Stomach (tissue), 9 donors: ENCODE measurements around the gene EDC3. TPM values are rescaled to one million over a fixed set of nuclear protein-coding genes. Genes with fewer than 3 reads are reported as not detected.

Source experiments
- DNase-seq, 2 donors: peaks; one replicate each; pipeline versions ENCODE4 v3.0.0 to v3.0.0-alpha.2; 2013 to 2019
- H3K27ac ChIP-seq, 5 donors: fragments of 200-600 bp in 4 of 5; sonication (generic) in 4 of 5; one replicate each; pipeline ENCODE4 v1.5.1; 2013 to 2019; ENCODE audit warnings: mild to moderate bottlenecking in 1 of 5, moderate library complexity in 1 of 5
- H3K27me3 ChIP-seq, 3 donors: fragments of 200-600 bp; sonication (generic); one replicate each; pipeline ENCODE4 v1.5.1; 2017 to 2019; ENCODE audit warnings: mixed run types in 1 of 3
- H3K36me3 ChIP-seq, 4 donors: fragments of 200-600 bp; sonication (generic); 1 replicate in 3 of 4; 2 replicates in 1 of 4; pipeline ENCODE4 v1.5.1; 2016 to 2019
- H3K4me1 ChIP-seq, 4 donors: fragments of 200-600 bp; sonication (generic); one replicate each; pipeline ENCODE4 v1.5.1; 2016 to 2019
- H3K4me3 ChIP-seq, 4 donors: fragments of 200-600 bp; sonication (generic) in 3 of 4; one replicate each; pipeline ENCODE4 v1.5.1; 2016 to 2019; ENCODE audit warnings: mild to moderate bottlenecking in 1 of 4
- H3K9me3 ChIP-seq, 4 donors: fragments of 200-600 bp; sonication (generic); one replicate each; pipeline ENCODE4 v1.5.1; 2016 to 2019
- EP300 ChIP-seq: sonication (generic); formaldehyde crosslinking; IDR thresholded peaks from one replicate; pipeline ENCODE4 v1.6.1; 2017; ENCODE audit warnings: antibody characterized with exemption
- POLR2A ChIP-seq, 4 donors: fragments of 450-650 bp; IDR thresholded peaks; one replicate each; pipeline ENCODE4 v1.6.1; 2016; ENCODE audit warnings: antibody characterized with exemption in 4 of 4, control low read depth in 2 of 4, mild to moderate bottlenecking in 1 of 4, moderate library complexity in 1 of 4
- POLR2AphosphoS5 ChIP-seq, 3 donors: sonication (generic); formaldehyde crosslinking; IDR thresholded peaks; one replicate each; pipeline ENCODE4 v1.6.1; 2016; ENCODE audit warnings: antibody characterized with exemption in 3 of 3
- WGBS, 5 donors: extraction: QIAGEN DNeasy Blood & Tissue Kit in 3 of 5; methylation state at CpG; one replicate each; pipeline versions ENCODE4 v1.1.5 to v1.1.7; 2013 to 2018; 5-methylcytosine and 5-hydroxymethylcytosine counted together
- intact Hi-C: fragments of 100-400 bp; cut with DNase I; formaldehyde crosslinking; loops from one replicate; pipeline ENCODE4 v1.15.1; 2023; ENCODE audit warnings: low total_unique reads
- polyA plus RNA-seq, 3 donors: library from polyadenylated mRNA; stranded (reverse); fragments of 200-250 nt; gene quantifications; one replicate each; pipeline ENCODE4 v1.2.3, GENCODE V29; 2013
- total RNA-seq, 5 donors: library from RNA; depleted of rRNA; stranded (reverse); fragments of >200 nt; gene quantifications; one replicate each; pipeline versions ENCODE4 v1.1.0 to v1.2.3, GENCODE V29; 2014 to 2016
- TF ChIP-seq, protein P1 (sequence below), 7 experiments: fragments of 450-650 bp in 4 of 7; fragments of 200-600 bp in 3 of 7; sonication (generic) in 3 of 7; IDR thresholded peaks; one replicate each; pipeline ENCODE4 v1.5.1; 2016 to 2019; ENCODE audit warnings: antibody characterized with exemption in 7 of 7, control low read depth in 2 of 7, mild to moderate bottlenecking in 1 of 7
- donor health status: healthy with polysubstance abuse.
- donor health status: Bipolar disorder and iron deficiency.
- donor health status: healthy.

Gene EDC3
- total and polyA plus RNA-seq, 8 donors: 8.8 to 42.6 (median 14.6) TPM

DNA sequence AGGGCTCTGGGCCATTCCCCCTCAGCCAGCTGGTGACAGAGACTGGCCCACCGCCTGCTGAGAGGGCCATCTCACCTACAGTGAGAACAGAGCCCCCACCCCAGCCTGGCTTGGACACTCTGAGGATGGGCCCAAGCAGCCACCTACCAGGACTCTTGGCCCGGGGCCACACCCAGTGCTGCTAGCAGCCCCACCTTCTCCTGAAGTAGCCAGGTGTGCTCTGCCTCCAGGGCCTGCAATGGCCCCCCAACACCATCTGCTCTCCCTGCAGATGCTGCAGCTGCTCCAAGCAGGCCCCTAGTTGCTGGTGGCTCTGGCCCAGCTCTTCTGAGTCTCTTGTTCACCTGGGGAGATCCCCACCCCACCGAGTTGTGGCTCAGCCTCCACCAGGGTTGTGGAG lies 87.0 kb downstream of the EDC3 start:
- Histone ChIP-seq H3K4me1 (peaks cover 0 to 2% (median under 1%) of the 10 kb centered on the region in 4 donors), H3K4me3 (no peak overlapping the region), H3K9me3 (no peaks in the 10 kb centered on the region), H3K36me3 (no peaks in the 10 kb centered on the region), H3K27me3 (no peaks in the 10 kb centered on the region), H3K27ac (no peak overlapping the region)
- no peak for TF ChIP-seq POLR2A (IDR thresholded peaks at IDR 0.05)
- TF ChIP-seq POLR2AphosphoS5 (IDR thresholded peaks at IDR 0.05): no peak
- TF ChIP-seq, protein P1, sequence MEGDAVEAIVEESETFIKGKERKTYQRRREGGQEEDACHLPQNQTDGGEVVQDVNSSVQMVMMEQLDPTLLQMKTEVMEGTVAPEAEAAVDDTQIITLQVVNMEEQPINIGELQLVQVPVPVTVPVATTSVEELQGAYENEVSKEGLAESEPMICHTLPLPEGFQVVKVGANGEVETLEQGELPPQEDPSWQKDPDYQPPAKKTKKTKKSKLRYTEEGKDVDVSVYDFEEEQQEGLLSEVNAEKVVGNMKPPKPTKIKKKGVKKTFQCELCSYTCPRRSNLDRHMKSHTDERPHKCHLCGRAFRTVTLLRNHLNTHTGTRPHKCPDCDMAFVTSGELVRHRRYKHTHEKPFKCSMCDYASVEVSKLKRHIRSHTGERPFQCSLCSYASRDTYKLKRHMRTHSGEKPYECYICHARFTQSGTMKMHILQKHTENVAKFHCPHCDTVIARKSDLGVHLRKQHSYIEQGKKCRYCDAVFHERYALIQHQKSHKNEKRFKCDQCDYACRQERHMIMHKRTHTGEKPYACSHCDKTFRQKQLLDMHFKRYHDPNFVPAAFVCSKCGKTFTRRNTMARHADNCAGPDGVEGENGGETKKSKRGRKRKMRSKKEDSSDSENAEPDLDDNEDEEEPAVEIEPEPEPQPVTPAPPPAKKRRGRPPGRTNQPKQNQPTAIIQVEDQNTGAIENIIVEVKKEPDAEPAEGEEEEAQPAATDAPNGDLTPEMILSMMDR (IDR thresholded peaks at IDR 0.05): no peak
- no peak for TF ChIP-seq EP300
- DNase-seq: no peak
- 66 to 81% (median 71%) methylated on average over 2 to 3 of the region's 3 CpGs for WGBS, 5 donors
- intact Hi-C loops: loop anchor here (10.0 kb wide), 1 partner anchor 64 kb away; the partner anchor contains the start of gene ARID3B

- TF ChIP-seq POLR2AphosphoS5 (IDR thresholded peaks at IDR 0.05): no peak
- DNase-seq: no peak
- Histone ChIP-seq H3K36me3 (no peaks in the 10 kb centered on the region), H3K4me1 (peaks cover 0 to 5% (median 1%) of the 10 kb centered on the region in 4 donors), H3K27ac (no peak overlapping the region), H3K4me3 (no peak overlapping the region), H3K27me3 (no peaks in the 10 kb centered on the region), H3K9me3 (no peaks in the 10 kb centered on the region)
- intact Hi-C loops: loop anchor here (10.0 kb wide), 1 partner anchor 61 kb away; the partner anchor contains the start of gene ARID3B
- WGBS, 5 donors: 53 to 91% (median 69%) methylated on average over 1 of the region's 1 CpG
Observed at GRCh38 chr15:74605795-74606150, 90.1 kb downstream of the EDC3 start.

GRCh38 chr15:74604983-74605794 lies 90.6 kb downstream of the EDC3 start:
- H3K4me3 ChIP-seq: no peak overlapping the region
- TF ChIP-seq, protein P1 (IDR thresholded peaks at IDR 0.05): no peak
- no peaks in the 10 kb centered on the region for H3K27me3 ChIP-seq
- no peak for DNase-seq
- intact Hi-C loops: loop anchor here (10.0 kb wide), 1 partner anchor 60 kb away; the partner anchor contains the start of gene ARID3B
- H3K9me3 ChIP-seq: no peaks in the 10 kb centered on the region
- 61 to 76% (median 69%) methylated on average over 11 to 12 of the region's 12 CpGs for WGBS, 5 donors
- H3K4me1 ChIP-seq: peaks cover 0 to 11% (median 4%) of the 10 kb centered on the region in 4 donors
- H3K36me3 ChIP-seq: no peaks in the 10 kb centered on the region
- H3K27ac ChIP-seq: no peak overlapping the region

GRCh38 chr15:74603789-74604705 lies 91.8 kb downstream of the EDC3 start:
- TF ChIP-seq POLR2AphosphoS5 (IDR thresholded peaks at IDR 0.05) (no peak), EP300 (no peak), POLR2A (IDR thresholded peaks at IDR 0.05) (no peak)
- TF ChIP-seq, protein P1 (IDR thresholded peaks at IDR 0.05): no peak
- Histone ChIP-seq H3K36me3 (no peaks in the 10 kb centered on the region), H3K27me3 (no peaks in the 10 kb centered on the region), H3K4me1 (peaks cover 8 to 20% (median 13%) of the 10 kb centered on the region in 4 donors), H3K27ac (no peak overlapping the region), H3K9me3 (no peaks in the 10 kb centered on the region), H3K4me3 (no peak overlapping the region)
- WGBS, 5 donors: 77 to 90% (median 82%) methylated on average over 3 to 11 of the region's 11 CpGs
- DNase-seq: no peak
- intact Hi-C loops: loop anchor here (10.0 kb wide), 1 partner anchor 59 kb away; the partner anchor contains the start of gene ARID3B
